ENCODE results near the gene ZNF669. TPM values are rescaled to one million over a fixed set of nuclear protein-coding genes. Genes with fewer than 3 reads are reported as not detected.
A peak's percentile ranks its signal among the peaks of the same experiment; 100 is the strongest.
"Not testable (repeated sequence)": the region's sequence is repeated elsewhere in the genome, so short reads cannot be mapped to it uniquely, and the experiment has no call there.

Gene ZNF669
- polyA plus RNA-seq (ENCODE audit: insufficient read length): 6.1 TPM

DNA sequence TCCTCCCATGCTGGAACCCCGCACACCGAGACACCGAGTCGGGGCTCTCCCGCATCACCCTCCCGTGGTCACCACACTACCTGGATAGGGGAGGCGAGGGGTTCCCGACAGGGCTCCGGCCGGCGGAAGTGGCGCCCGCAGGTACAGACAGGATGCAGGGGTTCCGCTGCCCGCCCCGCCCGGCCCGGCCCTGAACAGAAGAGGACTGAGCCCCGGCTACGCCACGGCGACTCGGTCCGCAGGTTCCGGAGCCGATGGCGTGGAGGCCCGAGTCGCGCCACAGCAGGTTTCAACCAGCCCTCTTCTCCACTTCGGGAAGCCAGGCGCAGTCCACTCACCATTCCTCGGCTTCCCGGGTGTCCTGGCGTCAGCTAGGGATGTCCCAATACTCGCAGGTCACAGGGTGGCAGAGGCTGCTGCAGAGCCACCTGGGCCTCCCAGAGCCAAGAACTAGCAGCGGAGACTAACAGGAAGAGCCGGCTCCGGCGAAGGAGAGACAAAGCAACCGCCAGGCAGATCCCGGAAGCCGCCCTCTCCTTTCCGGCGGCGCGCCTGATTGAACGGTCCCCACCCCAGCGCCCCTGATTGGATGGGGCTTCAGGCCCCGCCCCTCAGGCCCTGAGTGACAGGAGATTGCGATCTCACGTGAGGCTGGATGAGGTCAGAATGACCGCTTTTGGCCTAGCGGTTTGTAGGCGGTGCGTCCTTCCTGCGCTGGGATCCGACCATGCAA lies at the start of gene ZNF669:
Gene ZNF669 (minus strand): TSS at position 498 of the 733 bp plus-strand sequence. CDS start 157 bp downstream, at position 341.
- peak; percentile 97 for DNase-seq

DNA sequence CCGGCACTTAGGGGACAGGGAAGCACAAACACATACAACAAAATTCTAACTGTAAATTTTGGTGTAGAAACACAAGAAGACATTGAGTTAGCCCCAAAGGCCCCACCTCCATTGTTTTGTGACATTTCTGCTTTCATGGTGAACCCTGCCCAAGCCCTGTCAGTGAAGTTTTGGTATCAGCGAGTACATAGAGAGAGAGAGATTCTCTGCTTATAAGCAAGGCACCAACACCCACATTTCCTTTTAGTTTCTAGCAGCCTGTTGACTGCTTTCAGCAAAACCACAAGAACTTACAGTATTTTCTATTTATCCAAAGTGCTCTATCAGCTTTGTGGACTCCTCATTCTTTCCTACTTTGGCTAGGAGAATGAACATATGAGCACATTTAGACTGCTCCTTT lies 43.6 kb upstream of the ZNF669 start:
- DNase-seq: no peak

DNA sequence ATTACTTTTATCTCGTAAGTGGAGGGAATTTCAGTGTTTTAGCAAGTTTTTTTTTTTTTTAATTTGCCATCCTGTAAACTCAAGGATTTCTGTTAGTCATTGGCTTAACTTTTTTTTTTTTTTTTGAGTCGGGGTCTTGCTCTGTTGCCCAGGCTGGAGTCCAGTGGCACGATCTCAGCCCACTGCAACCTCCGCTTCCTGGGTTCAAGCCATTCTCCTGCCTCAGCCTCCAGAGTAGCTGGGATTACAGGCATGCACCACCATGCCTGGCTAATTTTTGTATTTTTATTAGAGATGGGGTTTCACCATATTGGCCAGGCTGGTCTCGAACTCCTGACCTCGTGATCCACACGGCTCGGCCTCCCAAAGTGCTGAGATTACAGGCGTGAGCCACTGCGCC lies 43.0 kb upstream of the ZNF669 start:
- not testable (repeated sequence) for DNase-seq

DNA sequence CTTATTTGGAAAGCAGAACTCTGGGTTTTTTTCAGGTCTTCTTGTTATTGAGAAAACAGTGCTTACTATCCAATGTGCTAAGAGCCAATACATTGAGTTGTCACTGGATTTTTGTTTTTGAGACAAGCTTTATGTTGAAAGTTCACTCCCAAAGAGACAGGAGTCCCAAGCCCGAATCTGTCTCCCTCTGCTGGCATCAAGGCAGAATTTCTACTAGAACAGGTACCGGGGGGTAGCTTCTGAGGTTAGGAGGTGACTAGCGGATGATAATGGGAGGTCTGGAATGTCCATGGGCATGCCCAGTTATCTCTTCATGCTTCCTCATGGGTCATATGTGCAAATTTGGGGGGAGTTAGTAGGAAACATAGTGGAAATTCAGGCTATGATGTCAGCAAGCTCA lies 42.5 kb upstream of the ZNF669 start:
- no peak for DNase-seq

- DNase-seq: no peak
These were observed 41.1 kb upstream of the ZNF669 start for GRCh38 chr1:247145279-247145678.

DNA sequence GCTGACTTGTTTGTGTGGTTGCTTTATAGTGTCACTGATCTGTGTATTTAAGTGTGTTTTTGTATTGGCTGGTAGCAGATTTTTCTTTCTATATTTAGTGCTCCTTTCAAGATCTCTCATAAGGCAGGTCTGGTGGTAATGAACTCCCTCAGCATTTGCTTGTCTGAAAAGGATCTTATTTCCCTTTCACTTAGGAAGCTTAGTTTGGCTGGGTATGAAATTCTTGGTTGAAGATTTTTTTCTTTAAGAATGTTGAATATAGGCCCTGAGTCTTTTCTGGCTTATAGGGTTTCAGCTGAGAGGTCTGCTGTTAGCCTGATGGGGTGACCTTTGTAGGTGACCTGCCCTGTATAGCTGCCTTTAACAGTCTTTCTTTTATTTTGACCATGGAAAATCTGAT lies 35.4 kb upstream of the ZNF669 start:
- DNase-seq: not testable (repeated sequence)

DNA sequence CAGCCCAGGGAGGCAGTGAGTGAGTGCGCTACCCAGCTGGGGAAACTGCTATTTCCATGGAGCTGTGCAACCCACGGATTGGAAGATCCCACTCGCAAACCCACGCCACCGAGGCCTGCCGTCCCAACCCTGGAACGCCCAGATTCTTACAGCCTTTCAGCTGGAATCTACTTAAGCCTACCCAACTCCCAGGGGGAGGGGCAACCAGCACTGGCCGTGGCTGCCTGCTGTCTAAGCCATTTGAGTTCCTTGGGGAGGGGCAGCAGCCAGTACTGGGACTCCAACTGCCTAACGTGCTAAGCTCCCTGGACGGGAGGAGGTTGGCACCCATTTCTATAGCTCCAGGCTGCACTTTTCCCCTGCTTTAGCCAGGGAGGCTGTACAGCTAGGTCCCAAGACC lies 27.1 kb upstream of the ZNF669 start:
- DNase-seq: no peak

DNA sequence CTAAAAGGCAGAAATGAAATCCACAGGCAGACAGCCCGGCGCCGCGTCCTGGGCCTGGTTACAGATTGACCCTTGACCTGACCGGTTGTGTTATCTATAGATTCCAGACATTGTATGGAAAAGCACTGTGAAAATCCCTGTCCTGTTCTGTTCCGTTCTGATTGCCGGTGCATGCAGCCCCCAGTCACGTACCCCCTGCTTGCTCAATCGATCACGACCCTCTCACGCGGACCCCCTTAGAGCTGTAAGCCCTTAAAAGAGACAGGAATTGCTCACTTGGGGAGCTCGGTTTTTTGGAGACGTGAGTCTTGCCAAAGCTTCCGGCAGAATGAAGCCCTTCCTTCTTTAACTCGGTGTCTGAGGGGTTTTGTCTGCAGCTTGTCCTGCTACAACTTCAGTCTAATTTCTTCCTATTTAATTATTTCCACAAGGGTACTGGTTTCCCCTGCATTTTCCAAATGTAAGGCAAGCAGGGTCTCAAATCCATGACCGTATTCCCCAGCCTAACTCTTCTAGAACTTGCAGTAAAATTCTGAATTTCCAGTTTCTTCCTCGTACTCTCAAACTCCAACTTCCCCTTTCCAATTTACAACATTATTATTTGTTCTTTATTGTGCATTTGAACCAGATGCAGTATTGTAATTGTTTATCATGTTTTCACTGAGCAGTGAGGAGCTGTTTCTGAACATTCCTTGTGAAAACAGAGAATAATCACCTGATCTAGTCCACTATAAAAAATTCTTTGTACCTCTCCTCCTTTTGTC lies 23.5 kb upstream of the ZNF669 start:
- DNase-seq: not testable (repeated sequence)

GRCh38 chr1:247126601-247127000 lies 22.4 kb upstream of the ZNF669 start:
- DNase-seq: not testable (repeated sequence)

DNA sequence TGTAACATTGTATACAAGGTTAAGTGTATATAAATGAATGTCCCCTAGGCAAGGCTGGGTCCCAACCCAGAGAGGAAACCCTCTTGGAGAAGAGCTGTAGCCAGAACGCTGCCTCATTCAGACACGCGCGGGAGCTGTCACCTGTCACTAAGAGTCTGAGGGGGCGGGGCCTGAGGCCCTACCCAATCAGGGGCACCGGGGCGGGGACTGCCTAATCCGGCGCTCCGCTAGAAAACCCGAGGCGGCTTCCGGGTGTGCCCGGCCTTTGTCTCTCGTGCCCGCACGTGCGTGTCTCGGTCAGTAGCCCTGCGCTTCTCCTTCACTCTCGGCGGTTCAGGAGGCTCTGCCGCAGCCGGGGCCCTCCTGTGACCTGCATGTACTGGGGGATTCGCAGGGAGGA lies 22.0 kb upstream of the ZNF669 start:
- not testable (repeated sequence) for DNase-seq

DNA sequence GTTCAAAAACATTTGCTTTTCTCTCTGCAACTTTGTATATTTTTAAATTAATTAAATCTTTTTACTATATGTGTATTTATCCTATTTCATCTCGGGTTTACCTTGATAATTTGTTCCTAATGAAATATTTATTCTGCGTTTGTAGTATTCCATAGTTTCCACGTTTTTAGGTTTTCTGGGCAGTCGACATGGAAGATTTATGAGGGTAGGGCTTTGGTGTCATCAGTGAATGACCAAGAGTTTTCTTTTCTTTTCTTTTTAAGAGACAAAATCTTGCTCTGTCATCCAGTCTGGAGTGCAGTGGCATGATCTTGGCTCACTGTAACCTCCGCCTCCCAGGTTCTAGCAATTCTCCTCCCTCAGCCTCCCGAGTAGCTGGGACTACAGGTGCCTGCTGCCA lies 17.2 kb upstream of the ZNF669 start:
- DNase-seq: no peak

GRCh38 chr1:247120408-247120668 lies 16.2 kb upstream of the ZNF669 start:
- not testable (repeated sequence) for DNase-seq

- no peak for DNase-seq
These were observed 15.6 kb upstream of the ZNF669 start for GRCh38 chr1:247119600-247120407.

- DNase-seq: no peak
These were observed 14.8 kb upstream of the ZNF669 start for GRCh38 chr1:247118946-247119446.

GRCh38 chr1:247115545-247115944 lies 11.4 kb upstream of the ZNF669 start:
- DNase-seq: no peak

DNA sequence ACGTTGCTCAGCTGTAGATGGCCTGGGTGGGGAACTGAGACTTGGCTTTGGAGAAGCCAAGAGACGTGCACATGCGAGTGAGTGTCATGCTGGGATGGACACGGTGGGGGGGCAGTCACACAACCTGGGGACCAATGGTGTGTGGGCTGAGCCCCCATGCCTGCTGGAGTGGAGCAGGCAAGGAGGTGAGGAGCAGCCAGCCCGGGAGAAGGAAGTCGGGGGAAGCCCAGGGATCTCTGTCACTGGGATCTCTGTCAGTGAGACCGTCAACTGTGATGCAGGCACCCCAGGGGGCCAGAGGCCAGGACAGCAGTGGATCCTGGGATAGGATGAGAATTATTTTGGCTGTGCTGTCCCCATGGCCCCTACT lies 11.0 kb upstream of the ZNF669 start:
- DNase-seq: no peak

- DNase-seq: no peak
These were observed 10.4 kb upstream of the ZNF669 start for GRCh38 chr1:247114351-247115140.

- DNase-seq: no peak
These were observed 9.6 kb upstream of the ZNF669 start for GRCh38 chr1:247113733-247114271.

- no peak for DNase-seq
These were observed 8.9 kb upstream of the ZNF669 start for GRCh38 chr1:247113094-247113497.

GRCh38 chr1:247112479-247112781 lies 8.3 kb upstream of the ZNF669 start:
- DNase-seq: no peak

DNA sequence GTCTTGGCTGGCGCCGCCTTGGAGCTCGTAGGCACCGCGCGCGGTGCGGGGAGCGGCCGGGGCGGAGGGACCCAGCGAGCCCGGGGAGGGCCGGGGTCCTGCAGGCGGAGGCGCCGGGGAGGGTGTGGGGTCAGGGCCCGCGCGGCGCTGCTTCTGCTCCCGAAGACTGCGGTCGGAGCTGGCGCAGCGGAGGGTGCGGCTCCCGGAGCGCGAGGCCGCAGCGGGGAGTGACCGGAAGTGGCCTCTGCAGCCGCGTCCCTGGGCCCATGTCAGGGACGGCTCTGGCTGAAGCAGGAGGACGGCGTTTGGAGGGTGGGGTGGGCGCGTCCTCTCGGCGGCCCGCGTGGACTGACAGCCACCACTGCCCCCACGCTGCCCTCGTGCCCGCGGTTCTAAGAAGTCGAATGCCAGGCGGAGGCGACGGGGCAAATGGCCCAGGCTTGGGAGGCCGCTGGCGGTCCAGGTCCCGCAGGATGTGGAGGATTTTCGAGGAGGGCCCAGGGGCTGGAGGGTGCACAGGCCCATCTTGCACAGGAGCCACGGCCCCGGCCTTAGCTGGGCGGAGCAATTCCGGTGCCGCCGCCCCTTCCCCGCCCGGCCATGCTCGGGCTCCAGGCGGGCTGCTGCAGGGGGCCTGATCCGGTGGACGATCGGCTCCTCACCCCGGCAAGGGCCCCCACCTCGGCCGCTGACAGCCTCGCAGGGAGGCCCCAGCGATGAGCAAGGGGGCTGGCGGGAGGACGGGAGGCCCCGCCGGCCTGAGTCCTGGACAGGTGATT lies 7.7 kb upstream of the ZNF669 start:
- peak; percentile 59 for DNase-seq
